GM23248 (cell line): Measurements from ENCODE around the gene PPFIA4. TPM values are rescaled to one million over a fixed set of nuclear protein-coding genes. Genes with fewer than 3 reads are reported as not detected.

Experiments used
- DNase-seq: peaks from one replicate; pipeline ENCODE4 v3.0.0-alpha.2; 2015
- H2AFZ ChIP-seq: fragments of 200-600 bp; sonication (generic); 2 replicates; pipeline ENCODE4 v1.6.1; 2016; ENCODE audit warnings: antibody characterized with exemption
- H3F3A ChIP-seq: fragments of 200-600 bp; sonication (generic); 2 replicates; pipeline ENCODE4 v1.6.1; 2016; ENCODE audit warnings: mild to moderate bottlenecking, antibody characterized with exemption, mixed run types; ENCODE audit not compliant: insufficient read depth
- H3K27ac ChIP-seq: fragments of 200-600 bp; sonication (generic); 2 replicates; pipeline ENCODE4 v1.5.1; 2016; ENCODE audit warnings: mild to moderate bottlenecking
- H3K27me3 ChIP-seq: fragments of 200-600 bp; sonication (generic); replicated peaks from 2 replicates; pipeline ENCODE4 v1.6.1; 2016; ENCODE audit warnings: mild to moderate bottlenecking; ENCODE audit not compliant: insufficient read depth
- H3K36me3 ChIP-seq: fragments of 200-600 bp; sonication (generic); 2 replicates; pipeline ENCODE4 v1.6.1; 2016; ENCODE audit warnings: low read depth, mild to moderate bottlenecking
- H3K4me1 ChIP-seq: fragments of 200-600 bp; sonication (generic); 2 replicates; pipeline ENCODE4 v1.6.1; 2016; ENCODE audit warnings: mild to moderate bottlenecking; ENCODE audit not compliant: insufficient read depth
- H3K4me2 ChIP-seq: fragments of 200-600 bp; sonication (generic); one replicate; pipeline ENCODE4 v1.6.1; 2016; ENCODE audit warnings: mild to moderate bottlenecking; ENCODE audit not compliant: unreplicated experiment
- H3K4me3 ChIP-seq: fragments of 200-600 bp; sonication (generic); 2 replicates; pipeline ENCODE4 v1.5.1; 2016; ENCODE audit warnings: mild to moderate bottlenecking
- H3K79me2 ChIP-seq: fragments of 200-600 bp; sonication (generic); 2 replicates; pipeline ENCODE4 v1.6.1; 2016; ENCODE audit warnings: mild to moderate bottlenecking; ENCODE audit not compliant: insufficient read depth
- H3K9ac ChIP-seq: fragments of 200-600 bp; sonication (generic); 2 replicates; pipeline ENCODE4 v1.6.1; 2016; ENCODE audit warnings: mild to moderate bottlenecking
- H3K9me2 ChIP-seq: fragments of 200-600 bp; sonication (generic); 2 replicates; pipeline ENCODE4 v1.6.1; 2016; ENCODE audit warnings: mixed run types, mild to moderate bottlenecking, moderate library complexity; ENCODE audit not compliant: insufficient read depth
- H3K9me3 ChIP-seq: fragments of 200-600 bp; sonication (generic); one replicate; pipeline ENCODE4 v1.6.1; 2017; ENCODE audit warnings: low read depth
- H4K20me1 ChIP-seq: fragments of 200-600 bp; sonication (generic); 2 replicates; pipeline ENCODE4 v1.6.0; 2016; ENCODE audit not compliant: insufficient read depth
- EZH2 ChIP-seq: fragments of 200-600 bp; sonication (generic); IDR thresholded peaks from 2 replicates; pipeline ENCODE4 v1.6.1; 2018; ENCODE audit warnings: antibody characterized with exemption, mild to moderate bottlenecking; ENCODE audit not compliant: insufficient read depth, poor library complexity, severe bottlenecking
- EZH2phosphoT487 ChIP-seq: fragments of 200-600 bp; sonication (generic); IDR thresholded peaks from 2 replicates; pipeline ENCODE4 v1.6.1; 2018; ENCODE audit warnings: antibody characterized with exemption, moderate library complexity, mild to moderate bottlenecking, low read depth; ENCODE audit not compliant: insufficient read depth
- WGBS, 2 experiments: methylation state at CpG; one replicate each; pipeline ENCODE4 v1.1.6; 2015 to 2017; ENCODE audit warnings: low lambda C conversion rate in 2 of 2, low coverage in 1 of 2; ENCODE audit errors: missing lambda C conversion rate in 2 of 2; 5-methylcytosine and 5-hydroxymethylcytosine counted together
- in situ Hi-C: fragments of 300-500 bp; cut with MboI; formaldehyde crosslinking; loops from 2 replicates; pipeline ENCODE4 v1.15.0; 2020
- polyA plus RNA-seq: library from polyadenylated mRNA; unstranded; fragments of >200 nt; fragmentation: Nextera tagmentation; extraction: Ambion mirVana; gene quantifications from 2 replicates; pipeline ENCODE4 v1.2.1, GENCODE V29; 2016
- total RNA-seq: library from RNA; depleted of rRNA; stranded (reverse); fragments of >200 nt; shearing (Covaris generic); gene quantifications from 2 replicates; pipeline ENCODE4 v1.2.3, GENCODE V29; 2014

The PPFIA4 gene
- total and polyA plus RNA-seq, 2 experiments from 2014 or later = 4.9 to 13.6 TPM

DNA sequence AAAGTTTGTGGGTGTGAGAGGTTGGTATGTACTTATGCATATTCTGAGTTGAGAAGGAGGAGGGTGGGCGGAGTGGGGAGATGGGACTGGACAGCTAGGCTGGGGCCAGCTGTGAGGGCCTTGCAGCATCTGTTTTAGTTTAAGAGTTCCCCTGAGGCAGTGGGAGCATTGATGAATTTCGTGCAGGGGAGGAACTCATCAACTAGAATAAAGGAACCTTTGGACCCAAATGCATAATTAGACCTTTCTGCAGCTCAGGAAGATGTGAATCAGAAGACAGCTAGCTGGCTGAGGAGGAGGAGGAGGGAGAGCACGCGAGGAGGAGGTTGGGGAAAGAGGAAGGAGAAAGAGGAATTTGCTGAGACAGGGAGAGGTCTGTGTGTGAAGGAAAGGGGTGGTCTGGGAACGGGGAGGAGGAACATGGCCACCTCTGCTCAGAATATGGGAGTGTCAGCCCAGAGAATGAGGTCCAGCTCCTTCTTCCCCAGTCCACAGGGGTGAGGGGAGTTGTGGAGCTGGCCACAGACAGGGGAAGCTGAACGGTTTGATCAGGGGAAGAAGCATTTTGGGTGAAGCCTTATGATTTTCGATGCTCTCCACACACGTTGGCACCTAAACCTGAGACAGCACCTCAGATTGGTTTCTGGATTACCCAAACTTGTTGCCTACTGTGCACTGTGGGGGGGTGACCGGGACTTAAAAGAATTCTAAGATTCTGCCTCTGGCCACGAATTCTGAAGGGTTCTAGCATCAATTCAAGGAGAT, 31.8 kb downstream of the PPFIA4 start:
- no peaks in the 10 kb centered on the region for H4K20me1 ChIP-seq
- no peaks in the 10 kb centered on the region for H3K79me2 ChIP-seq
- TF ChIP-seq EZH2phosphoT487 (no peak), EZH2 (no peak)
- no peak overlapping the region for H3K9ac ChIP-seq
- DNase-seq = peak; percentile 70
- 30 to 42% methylated on average over 9 to 10 of the region's 10 CpGs for WGBS, 2 experiments
- peaks cover 26% of the 10 kb centered on the region for H3F3A ChIP-seq
- no peak overlapping the region for H3K4me3 ChIP-seq
- no peaks in the 10 kb centered on the region for H3K27me3 ChIP-seq
- peaks cover 6% of the 10 kb centered on the region; the same call in 1 of the 2 replicates for H3K36me3 ChIP-seq
- H2AFZ ChIP-seq = no peak overlapping the region
- H3K4me1 ChIP-seq = peaks cover 17% of the 10 kb centered on the region
- no peak overlapping the region for H3K27ac ChIP-seq
- no peaks in the 10 kb centered on the region for H3K9me2 ChIP-seq
- in situ Hi-C loops = no loop called here
- H3K4me2 ChIP-seq = no peak overlapping the region
- H3K9me3 ChIP-seq = no peaks in the 10 kb centered on the region

DNA sequence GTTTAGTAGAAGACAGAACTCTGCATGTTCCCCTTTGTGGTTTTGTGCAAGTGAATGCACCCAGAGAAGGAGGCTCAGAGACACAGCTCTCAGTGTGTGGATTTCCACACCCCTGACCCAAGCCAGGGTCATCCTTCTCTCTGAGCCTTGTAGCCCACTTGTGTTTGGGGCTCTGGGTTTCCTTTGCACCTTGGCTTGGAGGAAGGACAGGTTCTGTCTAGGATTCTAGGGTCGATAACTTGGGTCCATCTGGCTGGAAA, 32.3 kb downstream of the PPFIA4 start:
- WGBS, 2 experiments = 82 to 100% methylated on average over 1 of the region's 1 CpG
- no peak overlapping the region for H3K4me2 ChIP-seq
- no peaks in the 10 kb centered on the region for H3K9me3 ChIP-seq
- no peak overlapping the region for H3K9ac ChIP-seq
- no peaks in the 10 kb centered on the region for H3K27me3 ChIP-seq
- H3K4me1 ChIP-seq = peaks cover 17% of the 10 kb centered on the region
- no peak for TF ChIP-seq EZH2
- no peak for TF ChIP-seq EZH2phosphoT487
- no peak overlapping the region for H2AFZ ChIP-seq
- H3K27ac ChIP-seq = no peak overlapping the region
- in situ Hi-C loops = no loop called here
- H3K36me3 ChIP-seq = peaks cover 6% of the 10 kb centered on the region; the same call in 1 of the 2 replicates
- DNase-seq = no peak
- no peaks in the 10 kb centered on the region for H3K79me2 ChIP-seq
- H3K4me3 ChIP-seq = no peak overlapping the region
- no peaks in the 10 kb centered on the region for H4K20me1 ChIP-seq
- peaks cover 26% of the 10 kb centered on the region for H3F3A ChIP-seq
- no peaks in the 10 kb centered on the region for H3K9me2 ChIP-seq

DNA sequence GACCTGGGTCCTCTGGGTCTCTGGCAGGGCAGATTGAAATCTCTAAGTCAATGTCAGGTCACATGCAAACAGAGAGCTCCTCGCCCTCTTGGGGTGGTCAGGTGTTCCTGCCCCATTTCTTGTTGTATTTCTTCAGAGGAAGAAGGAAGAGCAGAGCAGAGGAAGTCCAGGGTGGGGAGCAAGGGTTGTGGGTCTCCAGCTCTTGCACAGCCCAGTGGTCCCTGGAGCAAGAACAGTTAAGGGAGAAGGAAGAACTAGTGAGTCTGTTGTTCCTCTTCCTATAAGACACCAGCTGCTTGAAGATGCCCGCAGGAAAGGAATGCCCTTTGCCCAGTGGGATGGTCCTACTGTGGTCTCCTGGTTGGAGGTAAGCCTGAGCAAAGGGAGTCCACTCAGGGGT, 33.2 kb downstream of the PPFIA4 start:
- no peaks in the 10 kb centered on the region for H3K9me3 ChIP-seq
- H3K4me2 ChIP-seq = no peak overlapping the region
- peaks cover 6% of the 10 kb centered on the region; the same call in 1 of the 2 replicates for H3K36me3 ChIP-seq
- TF ChIP-seq EZH2 (no peak), EZH2phosphoT487 (no peak)
- no peaks in the 10 kb centered on the region for H3K79me2 ChIP-seq
- peaks cover 26% of the 10 kb centered on the region for H3F3A ChIP-seq
- in situ Hi-C loops = no loop called here
- no peak overlapping the region for H3K27ac ChIP-seq
- H3K4me3 ChIP-seq = no peak overlapping the region
- no peaks in the 10 kb centered on the region for H3K27me3 ChIP-seq
- no peaks in the 10 kb centered on the region for H3K9me2 ChIP-seq
- H3K9ac ChIP-seq = no peak overlapping the region
- H2AFZ ChIP-seq = no peak overlapping the region
- WGBS, 2 experiments = 51 to 80% methylated on average over 2 of the region's 2 CpGs
- peaks cover 17% of the 10 kb centered on the region for H3K4me1 ChIP-seq
- H4K20me1 ChIP-seq = no peaks in the 10 kb centered on the region
- no peak for DNase-seq

- TF ChIP-seq EZH2phosphoT487 (no peak), EZH2 (no peak)
- H4K20me1 ChIP-seq = no peaks in the 10 kb centered on the region
- no peak for DNase-seq
- H3K9me3 ChIP-seq = no peaks in the 10 kb centered on the region
- H3K79me2 ChIP-seq = no peaks in the 10 kb centered on the region
- H3K4me3 ChIP-seq = no peak overlapping the region
- peaks cover 26% of the 10 kb centered on the region for H3F3A ChIP-seq
- no peak overlapping the region for H2AFZ ChIP-seq
- no peaks in the 10 kb centered on the region for H3K27me3 ChIP-seq
- WGBS, 2 experiments = 95 to 98% methylated on average over 10 to 11 of the region's 11 CpGs
- peaks cover 17% of the 10 kb centered on the region for H3K4me1 ChIP-seq
- H3K4me2 ChIP-seq = no peak overlapping the region
- H3K36me3 ChIP-seq = peaks cover 6% of the 10 kb centered on the region; the same call in 1 of the 2 replicates
- no peak overlapping the region for H3K27ac ChIP-seq
- no peak overlapping the region for H3K9ac ChIP-seq
- H3K9me2 ChIP-seq = no peaks in the 10 kb centered on the region
- in situ Hi-C loops = no loop called here
These were observed 33.8 kb downstream of the PPFIA4 start for GRCh38 chr1:203060115-203060514.

DNA sequence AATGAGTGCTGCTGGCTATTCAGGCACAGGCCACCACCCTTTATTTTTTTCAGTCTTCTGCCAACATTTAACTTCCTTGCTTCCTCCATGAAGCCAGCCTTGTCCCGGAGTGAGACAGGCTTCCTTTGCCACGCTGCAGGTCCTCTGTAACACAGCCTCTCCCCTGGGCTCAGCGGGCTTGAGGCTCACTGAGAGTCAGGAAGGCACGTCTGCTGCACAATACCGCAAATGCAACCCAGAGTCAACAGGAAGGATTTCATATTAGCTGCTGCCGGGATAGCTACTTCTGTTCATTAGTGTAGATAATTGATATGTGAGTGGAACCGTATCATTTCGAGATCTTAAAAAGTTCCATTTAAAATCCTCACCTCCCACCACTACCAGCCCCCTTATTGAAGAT, 37.0 kb downstream of the PPFIA4 start:
- in situ Hi-C loops = no loop called here
- H3K4me2 ChIP-seq = no peak overlapping the region
- H3K27ac ChIP-seq = no peak overlapping the region
- peaks cover 7% of the 10 kb centered on the region; the same call in 1 of the 2 replicates for H3F3A ChIP-seq
- DNase-seq = no peak
- peaks cover 7% of the 10 kb centered on the region for H3K4me1 ChIP-seq
- H3K27me3 ChIP-seq = no peaks in the 10 kb centered on the region
- H3K79me2 ChIP-seq = no peaks in the 10 kb centered on the region
- no peaks in the 10 kb centered on the region for H4K20me1 ChIP-seq
- peaks cover 6% of the 10 kb centered on the region; the same call in 1 of the 2 replicates for H3K36me3 ChIP-seq
- TF ChIP-seq EZH2 (no peak), EZH2phosphoT487 (no peak)
- H3K9me3 ChIP-seq = no peaks in the 10 kb centered on the region
- H3K9ac ChIP-seq = no peak overlapping the region
- H3K9me2 ChIP-seq = no peaks in the 10 kb centered on the region
- WGBS, 2 experiments = 98% methylated on average over 8 of the region's 8 CpGs
- no peak overlapping the region for H3K4me3 ChIP-seq
- no peak overlapping the region for H2AFZ ChIP-seq
